GM23338 (cell line): ENCODE results near the gene DDR2.
"Not testable (repeated sequence)": the region's sequence is repeated elsewhere in the genome, so short reads cannot be mapped to it uniquely, and the experiment has no call there.

Source experiments
- CTCF ChIP-seq, 2 experiments: fragments of 200-600 bp in 1 of 2; sonication (generic) in 1 of 2; conservative IDR thresholded peaks; 2 replicates each; pipeline versions ENCODE4 v1.5.1 to v1.6.1; 2016 to 2017; ENCODE audit warnings: antibody characterized with exemption in 2 of 2, low read depth in 2 of 2, mild to moderate bottlenecking in 2 of 2, moderate library complexity in 1 of 2
- EZH2 ChIP-seq: fragments of 200-600 bp; sonication (generic); IDR thresholded peaks from one replicate; pipeline ENCODE4 v1.8.0; 2017; ENCODE audit warnings: antibody characterized with exemption, mild to moderate bottlenecking, low read depth; ENCODE audit not compliant: unreplicated experiment
- EZH2phosphoT487 ChIP-seq: fragments of 200-600 bp; sonication (generic); IDR thresholded peaks from one replicate; pipeline ENCODE4 v1.8.1; 2018; ENCODE audit warnings: antibody characterized with exemption; ENCODE audit not compliant: unreplicated experiment
- JUNB ChIP-seq: IDR thresholded peaks from one replicate; pipeline ENCODE4 v1.6.1; 2016; ENCODE audit warnings: antibody characterized with exemption; ENCODE audit not compliant: unreplicated experiment
- POLR2AphosphoS5 ChIP-seq: IDR thresholded peaks from 2 replicates; pipeline ENCODE4 v1.6.1; 2016; ENCODE audit warnings: antibody characterized with exemption, low read depth
- REST ChIP-seq: IDR thresholded peaks from one replicate; pipeline ENCODE4 v1.6.1; 2018; ENCODE audit warnings: antibody characterized with exemption; ENCODE audit not compliant: unreplicated experiment

- TF ChIP-seq EZH2phosphoT487; CTCF (conservative IDR thresholded peaks at IDR 0.05; ENCODE audit: low read depth in 2 of 2); POLR2AphosphoS5; REST; EZH2; JUNB: not testable (repeated sequence)
Observed at GRCh38 chr1:162796617-162797279, 164.5 kb downstream of the DDR2 start.
